Renal pelvis (tissue), 4 donors: Measurements from ENCODE around the gene SPATS2. TPM values are rescaled to one million over a fixed set of nuclear protein-coding genes. Genes with fewer than 3 reads are reported as not detected.

Experiments
- DNase-seq: peaks from one replicate; pipeline ENCODE4 v3.0.0-alpha.2; 2013
- polyA plus RNA-seq, 3 donors: library from polyadenylated mRNA; unstranded; fragments of 120-200 nt; gene quantifications; one replicate each; pipeline ENCODE4 v1.2.1, GENCODE V29; 2013; ENCODE audit not compliant: insufficient read length in 3 of 3

SPATS2 gene
- polyA plus RNA-seq, 3 donors = 42.5 to 53.3 (median 51.5) TPM

DNA sequence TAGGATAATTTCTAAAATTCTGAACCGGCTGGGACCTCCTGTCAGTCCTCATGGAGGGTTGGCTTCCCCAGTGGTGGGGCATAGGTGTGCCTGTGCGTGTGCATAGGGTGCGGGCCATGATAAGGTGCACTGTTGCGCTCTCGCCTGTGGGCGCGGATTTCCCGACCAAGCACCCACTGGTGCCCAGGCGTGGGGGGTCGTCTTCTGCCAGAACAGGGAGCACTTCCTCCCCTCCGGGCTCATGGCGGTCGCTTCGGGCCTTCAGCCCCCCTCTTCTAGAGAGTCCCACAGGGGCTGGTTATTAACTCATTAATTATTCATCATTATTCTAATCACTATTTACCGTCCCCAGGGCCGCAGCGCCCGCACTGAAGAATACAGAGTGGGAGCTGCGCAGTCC lies 33.0 kb upstream of the SPATS2 start:
- no peak for DNase-seq

DNA sequence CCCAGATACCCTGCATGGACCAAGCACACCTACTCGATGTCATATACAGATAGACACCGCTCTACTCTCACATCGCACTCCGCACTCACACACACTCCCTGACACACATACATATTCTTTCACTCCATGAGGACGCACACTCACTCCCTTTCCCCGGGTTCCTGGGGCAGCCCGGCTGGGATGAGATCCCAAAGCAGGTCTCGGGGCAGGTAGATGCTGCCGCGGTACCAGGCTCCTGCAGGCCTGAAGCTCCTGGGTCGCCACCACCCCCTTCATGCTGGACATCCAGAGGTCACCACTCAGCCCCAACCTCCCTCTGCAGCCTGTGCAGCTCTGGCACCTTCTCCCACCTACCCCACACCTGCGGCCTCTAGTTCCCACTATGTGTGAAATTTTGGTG lies 32.6 kb upstream of the SPATS2 start:
- DNase-seq = no peak

DNA sequence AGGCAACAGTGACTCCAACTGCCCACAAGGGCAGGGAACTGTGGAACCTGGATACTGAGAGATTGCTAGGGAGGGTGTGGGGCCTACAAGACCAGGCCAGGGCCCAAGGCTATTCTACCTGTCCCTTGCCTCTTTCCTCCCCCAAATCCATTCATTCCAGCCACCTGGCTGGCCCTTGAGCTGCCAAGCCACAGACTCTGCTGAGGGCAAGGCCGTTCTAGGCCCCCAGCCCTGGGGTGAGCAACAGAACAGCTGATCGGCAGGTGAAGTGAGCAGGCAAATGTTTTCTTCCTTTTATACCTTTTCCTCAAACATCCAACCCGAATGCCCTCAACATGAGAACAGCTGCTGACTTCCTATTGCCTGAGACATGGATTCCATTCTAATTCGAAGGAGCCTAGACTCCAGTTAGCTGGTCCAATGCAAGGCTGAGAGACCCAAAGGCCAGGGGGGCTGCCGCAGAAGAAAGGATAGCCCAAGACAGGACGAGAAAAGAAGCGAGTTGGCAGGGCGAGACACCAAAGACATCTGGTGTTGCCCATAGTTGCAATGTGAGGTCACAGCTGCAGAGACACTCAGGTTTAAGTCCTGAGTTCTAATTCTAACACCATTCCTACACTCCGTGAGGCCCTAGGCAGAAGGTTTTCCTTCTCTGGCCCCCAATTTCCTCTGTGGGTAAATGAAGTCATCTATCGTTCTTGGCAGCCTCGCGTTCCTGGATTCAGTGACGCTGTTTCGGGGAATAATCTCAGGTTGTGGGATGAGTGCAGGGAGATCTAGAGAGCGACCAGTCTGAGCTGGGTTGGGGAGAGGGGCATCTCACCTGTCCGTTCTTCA lies 31.9 kb upstream of the SPATS2 start:
- no peak for DNase-seq

DNA sequence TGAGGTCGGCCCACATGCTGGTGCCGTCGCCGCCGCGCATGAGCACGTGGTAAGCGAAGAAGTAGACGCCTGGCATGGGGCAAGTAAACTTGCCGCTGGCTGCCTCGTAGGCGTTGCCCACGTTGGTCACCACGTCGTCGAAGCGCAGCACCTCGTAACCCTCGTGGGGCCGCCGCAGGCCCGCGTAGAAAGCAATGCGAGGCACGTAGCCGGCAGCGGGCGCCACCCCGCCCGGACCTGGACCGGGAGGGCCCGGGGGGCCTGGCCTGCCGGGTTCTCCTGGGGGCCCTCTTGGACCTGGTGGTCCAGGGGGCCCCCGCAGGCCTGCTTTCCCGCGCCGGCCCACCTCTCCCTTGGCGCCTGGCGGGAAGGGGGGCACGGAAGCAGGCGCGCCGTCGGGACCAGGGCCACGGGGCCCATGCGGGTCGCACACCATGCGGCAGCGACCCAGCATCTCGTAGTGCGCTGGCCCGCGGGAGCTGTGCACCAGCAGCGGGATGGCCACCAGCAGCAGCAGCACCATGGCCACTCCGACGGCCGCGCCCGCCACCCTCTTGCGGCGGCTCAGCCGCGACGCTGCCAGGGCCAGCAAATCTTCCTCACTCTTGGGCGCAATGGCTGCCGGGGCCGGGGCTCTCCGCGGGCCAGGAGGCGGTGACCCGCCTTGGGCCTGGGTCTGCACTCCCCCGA lies 31.2 kb upstream of the SPATS2 start:
- no peak for DNase-seq

DNA sequence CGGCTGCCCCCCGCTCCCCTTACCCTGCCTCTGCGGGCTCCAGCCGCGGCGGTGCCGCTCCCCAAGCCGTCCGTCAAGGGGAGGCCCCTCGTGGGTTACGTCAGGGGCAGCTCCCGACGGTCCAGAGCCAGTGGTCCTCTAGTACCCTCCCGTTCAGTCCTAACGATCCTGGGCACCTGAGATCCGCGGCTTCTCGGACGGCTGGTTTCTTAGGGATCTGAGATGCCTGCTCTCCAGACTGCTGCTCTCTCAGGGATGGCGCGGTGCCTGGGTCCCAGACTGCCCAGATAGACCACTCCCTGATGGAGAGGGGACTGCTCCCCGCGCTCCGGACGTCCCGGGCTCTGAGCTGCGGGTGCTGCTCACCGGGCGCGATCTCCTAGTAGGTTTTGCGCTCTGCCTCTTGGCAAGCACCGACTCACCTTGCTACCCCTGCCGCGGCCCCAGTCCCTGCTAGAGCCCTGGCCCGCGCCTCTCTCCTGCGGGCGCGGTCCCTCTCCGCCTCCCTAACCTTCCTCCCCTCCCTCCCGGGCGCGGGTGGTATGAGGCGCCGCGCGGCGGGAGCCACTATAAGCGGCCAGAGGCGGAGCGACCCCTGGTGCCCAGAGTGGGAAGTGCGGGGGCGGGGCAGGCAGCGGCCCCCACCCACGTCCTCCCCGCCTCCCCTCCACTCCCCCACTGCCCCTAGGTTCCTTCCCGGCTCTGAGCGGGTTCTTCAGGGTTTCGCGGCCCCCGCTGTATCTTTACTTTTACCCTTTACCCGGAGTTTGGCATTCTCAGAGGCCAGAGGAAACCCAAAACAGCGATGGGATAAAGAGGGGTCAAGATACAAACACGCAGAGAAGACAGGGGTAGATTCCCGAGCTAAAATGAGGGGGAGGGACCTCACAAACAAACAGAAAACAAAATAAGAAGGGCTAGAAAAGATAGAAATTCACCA lies 30.3 kb upstream of the SPATS2 start, which contains the start of gene C1QL4:
TSS of gene C1QL4 (minus strand) at position 544 of the 940 bp plus-strand sequence. CDS start 711 bp downstream, outside the sequence.
- DNase-seq = no peak

DNA sequence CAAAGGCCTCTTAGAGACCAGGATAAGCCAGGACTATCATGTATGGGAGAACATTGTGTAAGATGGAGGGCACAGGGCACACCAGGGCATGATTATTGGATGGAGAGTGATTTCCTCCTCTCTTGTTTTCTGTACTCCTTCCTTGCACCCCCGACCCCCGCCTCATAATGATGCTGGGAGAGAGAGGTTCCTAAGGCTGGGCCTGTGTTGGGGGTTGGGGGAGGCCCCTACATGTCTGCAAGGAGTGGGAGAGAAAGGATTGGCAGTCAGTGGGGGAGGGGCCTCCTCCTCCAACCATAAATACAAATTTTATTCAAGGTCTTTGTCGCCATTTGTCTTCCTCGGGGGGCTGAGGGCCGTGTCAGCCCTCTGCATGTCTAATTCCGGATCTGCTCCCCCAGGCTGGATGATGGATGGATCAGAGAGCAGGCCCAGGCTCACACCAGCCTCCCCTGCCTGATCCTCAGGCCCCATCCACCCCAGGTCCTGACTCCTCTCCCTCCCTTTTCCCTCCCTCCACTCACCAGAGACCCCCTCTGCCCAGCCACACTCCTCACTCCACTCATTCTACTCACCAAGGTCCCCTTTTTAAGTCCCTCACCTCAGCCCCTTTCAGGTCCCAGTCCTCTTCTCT lies 28.3 kb upstream of the SPATS2 start:
- DNase-seq = no peak

DNA sequence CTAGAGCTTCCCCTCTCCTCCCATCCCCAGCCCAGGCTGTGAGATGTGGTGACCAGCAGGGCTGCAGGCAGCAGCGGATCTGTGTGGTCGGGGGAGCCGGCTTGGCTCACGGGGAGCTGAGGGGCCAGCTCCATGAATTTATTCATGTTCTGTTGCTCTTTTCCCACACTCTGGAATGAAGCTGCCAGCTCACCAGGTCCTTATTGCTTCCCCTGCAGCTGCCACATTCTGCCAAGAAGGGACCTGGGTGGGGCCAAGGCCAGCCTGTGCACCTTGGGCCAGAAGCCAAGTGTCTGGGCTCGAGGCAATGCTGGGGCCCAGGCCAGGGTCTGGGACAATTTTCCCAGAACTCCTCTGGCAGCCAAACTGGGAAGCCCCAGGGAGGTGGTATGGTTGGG lies 27.8 kb upstream of the SPATS2 start:
- DNase-seq = no peak

DNA sequence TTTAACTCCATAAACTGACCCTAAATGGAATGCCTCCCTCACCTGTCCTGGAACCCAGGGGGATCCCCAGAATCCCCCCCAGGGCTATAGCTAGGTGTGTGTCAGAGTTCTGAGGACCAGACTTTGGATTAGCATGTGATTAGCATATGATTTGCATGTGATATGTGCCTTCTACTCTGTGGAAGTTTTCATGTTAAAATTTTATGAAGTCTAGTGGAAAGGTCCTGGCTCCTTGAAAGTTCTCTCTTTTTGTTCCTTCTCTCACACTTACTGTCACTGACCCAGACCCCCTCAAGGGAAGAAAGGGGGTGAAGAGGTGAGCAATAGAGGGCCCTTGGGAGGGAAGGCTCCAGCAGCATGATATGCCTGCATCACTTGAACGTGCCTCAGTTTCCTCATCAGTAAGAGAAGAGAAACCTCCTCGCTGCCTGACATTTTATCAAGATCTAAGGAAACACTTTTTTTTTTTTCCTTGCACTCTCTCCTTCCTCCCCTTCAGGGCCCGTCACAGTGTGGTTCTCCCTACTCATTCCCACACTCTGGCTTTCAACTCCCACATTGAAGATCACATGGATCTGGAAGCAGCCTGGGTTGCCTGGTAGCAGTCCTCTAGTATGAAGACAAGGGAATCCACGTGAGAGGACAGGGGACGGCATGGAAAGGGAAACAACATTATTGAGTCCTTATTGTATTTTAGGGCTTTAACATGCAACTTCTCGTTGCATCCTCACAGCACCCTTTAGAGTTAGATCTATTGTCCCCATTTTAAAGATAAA lies 27.0 kb upstream of the SPATS2 start:
- no peak for DNase-seq

DNA sequence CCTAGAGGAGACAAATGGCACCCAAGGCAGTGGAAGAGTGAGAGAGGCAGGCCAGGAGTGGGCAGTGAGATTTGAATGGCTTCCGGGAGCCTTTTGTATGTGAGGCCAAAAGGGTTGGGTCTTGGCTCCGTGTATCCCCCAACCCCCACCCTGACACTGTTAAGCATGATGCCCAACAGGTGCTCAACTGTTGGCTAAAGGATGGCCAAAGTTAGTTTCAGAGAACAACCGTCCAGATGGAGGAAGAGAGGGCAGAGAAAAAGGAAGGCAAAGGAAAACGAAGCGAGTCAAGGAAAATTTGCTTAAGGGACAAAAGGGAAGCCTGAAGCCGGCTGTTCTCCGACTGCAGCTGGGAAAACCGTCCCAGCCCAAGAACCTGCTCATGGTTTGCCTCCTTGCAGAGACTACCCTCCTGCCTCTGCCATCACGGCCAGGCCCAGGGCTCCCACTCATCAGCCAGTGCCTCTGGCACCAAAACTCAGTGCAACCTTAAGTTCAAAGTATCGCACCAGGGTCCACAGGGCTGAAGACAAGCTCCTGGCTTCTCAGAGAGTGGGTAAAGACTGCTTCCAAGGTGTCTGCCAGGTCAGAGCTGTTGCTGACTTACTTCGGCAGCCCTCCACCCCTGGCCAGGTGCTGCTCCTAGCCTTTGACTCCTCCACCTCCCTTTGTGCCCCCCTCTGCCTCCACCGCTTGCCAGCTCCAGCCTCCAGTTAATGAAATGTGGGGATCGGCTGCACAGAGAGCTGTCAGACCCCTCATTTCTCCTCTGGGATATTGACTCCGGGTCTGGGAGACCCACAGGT lies 26.1 kb upstream of the SPATS2 start:
- no peak for DNase-seq

DNA sequence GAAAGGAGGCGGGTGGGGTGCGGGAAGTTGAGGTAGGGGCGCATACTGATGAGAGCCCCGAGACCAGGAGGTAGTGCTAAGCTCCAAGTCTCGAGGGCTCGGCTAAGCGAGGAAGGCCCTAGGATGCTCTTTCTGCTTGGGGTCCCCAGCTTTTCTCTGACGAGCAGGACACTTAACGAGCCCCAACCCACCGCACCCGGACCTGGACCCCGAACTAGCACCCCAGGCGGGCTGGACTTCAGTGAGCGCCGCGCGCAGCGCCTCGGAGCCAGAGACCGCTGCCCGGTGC lies 25.5 kb upstream of the SPATS2 start:
- DNase-seq = no peak

DNA sequence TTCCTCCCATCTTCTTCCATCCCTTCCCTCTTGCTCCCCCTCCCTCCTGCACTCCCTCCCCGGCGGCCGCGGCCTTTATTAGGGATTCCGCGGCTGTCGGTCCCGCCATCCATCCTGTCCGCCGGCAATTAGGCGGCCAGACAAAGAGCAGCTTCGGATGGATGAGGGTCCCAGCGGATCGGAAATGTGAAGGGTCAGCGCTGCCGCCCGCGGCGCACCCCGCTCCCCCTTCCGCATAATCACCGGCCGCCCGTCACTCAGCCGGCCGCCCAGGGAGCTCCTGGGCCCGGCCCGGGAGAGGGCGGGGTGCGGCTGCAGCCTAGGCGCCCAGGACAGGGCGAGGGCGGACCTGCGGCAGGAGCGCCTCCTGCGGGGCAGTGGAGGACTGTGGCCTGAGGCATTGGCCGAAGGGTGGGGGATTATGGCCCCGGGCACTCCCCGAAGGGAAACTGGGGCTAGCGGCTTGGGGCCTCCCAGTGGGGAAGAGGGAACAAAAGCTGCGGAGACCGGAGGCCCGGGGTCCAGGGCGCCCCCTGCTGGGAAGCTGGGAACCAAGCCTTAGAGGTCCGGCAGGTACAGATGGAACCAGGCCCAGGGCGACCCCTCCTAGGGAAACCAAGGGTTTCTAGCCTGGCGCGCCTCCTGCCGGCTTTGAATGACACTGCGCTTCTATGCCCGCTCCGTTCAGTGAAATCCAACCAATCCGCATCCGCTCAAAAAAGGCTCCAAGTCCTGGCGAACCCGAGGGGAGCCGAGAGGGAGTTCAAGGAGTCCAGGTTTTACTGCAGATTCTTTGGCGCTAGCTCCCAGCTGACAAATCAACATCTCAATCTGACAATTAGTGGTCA lies 25.0 kb upstream of the SPATS2 start:
- peak; percentile 91 for DNase-seq

DNA sequence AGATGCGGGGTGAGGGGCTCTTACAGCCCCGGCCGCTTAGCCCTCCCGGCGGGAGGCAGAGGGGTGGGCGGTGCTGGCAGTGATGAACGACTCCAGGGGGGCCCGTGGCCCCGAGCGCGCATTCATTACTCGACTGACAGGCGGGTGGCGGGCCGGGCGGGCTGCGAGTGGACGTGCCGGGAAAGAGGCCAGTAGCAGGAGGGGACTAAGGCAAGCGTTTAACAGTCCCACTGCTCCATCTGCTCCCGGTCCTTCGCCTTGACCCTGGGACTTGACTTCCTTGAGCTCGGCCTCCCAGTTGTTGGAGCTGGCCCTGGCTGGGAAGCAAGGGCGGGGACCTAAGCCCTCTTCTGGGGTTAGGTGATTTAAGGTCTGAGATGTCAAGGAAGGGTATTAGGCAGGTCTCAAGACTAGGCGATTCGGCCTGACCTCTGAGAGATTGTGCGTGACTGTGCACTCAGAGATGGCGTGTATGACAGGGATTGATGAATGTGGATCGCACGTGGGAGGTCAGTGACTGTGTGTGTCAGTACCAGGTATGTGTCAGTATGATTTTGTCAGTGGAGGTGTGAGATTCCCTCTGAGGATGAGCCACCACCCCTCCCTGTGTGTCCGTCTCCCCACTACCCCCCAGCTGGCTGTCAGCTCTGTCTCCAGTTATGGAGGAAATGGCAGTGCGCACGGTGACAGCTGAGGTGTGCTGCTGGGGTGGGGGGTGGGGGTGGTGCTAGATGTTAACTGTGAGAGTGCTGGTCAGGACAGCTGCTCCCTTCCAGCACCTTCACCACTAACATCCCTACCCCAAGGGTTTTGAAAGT lies 24.1 kb upstream of the SPATS2 start:
- peak; percentile 69 for DNase-seq

DNA sequence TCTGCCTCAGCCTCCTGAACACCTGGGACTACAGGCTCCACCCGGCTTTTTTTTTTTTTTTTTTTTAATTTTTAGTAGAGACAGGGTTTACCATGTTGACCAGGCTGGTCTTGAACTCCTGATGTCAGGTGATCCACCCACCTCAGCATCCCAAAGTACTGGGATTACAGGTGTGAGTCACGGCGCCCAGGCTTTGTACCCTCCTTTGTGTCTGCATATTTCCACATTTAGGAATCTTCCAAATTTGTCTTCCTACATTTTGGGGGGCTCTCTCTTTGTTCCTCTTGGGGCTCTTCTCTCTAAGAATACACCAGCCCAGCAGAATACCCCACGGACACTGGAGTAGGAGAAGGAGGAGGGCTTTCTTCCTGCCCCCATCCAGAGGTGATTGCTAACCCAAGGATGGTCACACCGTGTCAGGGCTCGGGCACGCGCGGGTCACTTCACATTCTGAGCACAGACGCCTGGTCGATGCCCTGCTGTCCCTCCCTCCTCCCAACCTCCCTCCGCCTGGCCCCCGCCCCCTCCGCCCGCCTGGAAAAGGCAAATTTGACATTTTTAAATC lies 22.7 kb upstream of the SPATS2 start:
- DNase-seq = no peak

DNA sequence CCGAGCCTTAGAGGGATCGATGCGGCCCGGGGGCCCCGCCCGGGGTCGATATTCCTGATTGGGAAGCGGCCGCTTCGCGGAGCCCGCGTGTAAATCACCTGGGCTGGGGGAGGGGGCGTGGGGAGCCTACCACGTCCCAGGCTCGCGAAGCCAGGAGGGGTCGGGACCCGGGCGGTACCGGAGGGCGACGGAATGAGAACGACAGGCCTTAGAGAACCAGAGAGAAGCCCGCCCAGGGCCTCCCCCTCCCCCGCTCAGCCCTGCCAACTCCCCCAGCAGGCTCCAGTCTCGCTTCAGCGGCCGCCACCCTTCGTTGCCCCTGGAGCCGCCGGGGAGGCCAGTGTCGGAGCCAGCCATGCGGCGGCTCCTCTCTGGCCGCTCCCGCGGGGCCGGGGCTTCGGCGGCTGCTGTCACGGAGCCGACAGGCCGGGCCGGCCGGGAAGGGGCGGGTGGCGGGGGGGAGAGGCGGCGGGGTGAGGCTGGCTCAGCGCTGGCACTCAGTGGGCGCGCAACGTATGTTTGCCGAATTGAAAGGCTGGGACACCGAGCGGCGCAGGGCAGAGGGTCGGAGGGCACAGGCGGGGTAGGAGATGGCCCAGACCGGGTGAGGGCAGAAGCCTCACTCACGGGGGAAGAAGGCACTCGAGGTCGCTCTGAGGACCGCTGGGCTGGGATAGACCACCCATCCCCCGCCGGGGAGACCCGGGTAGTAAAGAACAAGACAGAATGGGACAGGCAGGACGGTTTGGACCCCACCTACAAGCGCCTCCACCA lies 22.0 kb upstream of the SPATS2 start:
- peak; percentile 87 for DNase-seq

DNA sequence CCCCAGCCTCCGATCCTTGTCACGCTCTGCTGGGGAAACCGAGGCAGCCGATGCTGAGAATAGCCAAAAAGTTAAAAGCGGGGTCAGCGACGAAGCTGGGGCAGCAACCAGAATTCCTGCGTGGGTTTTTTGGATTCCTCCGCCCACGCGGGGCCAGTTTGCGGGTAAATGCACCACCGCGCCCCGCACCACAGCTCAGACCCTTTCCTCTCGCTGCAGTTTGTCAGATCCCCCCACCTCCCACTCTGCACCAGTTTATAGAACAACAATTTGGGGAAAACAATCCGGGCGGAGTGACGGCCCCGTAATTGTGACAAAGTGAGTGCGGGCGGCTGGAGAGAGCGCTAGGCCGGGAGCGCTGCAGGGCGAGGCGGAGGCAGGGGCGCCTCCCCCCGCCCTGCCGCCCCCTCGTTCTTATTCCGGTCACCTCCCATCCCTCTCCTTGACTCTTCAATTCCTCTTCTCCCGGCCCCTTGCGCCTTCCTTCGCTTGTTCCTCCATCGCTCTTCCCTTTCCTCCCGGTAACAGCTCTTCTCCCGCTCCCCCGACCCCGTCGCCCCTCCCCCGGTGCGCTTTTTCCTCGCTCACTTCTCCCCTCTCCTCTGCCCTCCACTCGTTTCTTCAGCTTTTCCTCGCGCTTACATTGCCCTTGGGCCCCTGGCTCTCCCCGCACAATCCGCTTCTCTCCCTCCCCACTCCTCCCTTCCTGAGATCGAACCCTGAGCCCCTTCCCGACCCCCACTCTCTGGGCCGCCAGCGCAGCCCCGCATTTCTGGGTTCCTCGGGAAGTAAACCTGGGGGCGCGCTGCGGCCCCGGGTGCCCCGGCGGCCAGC lies 21.2 kb upstream of the SPATS2 start:
- DNase-seq = no peak

DNA sequence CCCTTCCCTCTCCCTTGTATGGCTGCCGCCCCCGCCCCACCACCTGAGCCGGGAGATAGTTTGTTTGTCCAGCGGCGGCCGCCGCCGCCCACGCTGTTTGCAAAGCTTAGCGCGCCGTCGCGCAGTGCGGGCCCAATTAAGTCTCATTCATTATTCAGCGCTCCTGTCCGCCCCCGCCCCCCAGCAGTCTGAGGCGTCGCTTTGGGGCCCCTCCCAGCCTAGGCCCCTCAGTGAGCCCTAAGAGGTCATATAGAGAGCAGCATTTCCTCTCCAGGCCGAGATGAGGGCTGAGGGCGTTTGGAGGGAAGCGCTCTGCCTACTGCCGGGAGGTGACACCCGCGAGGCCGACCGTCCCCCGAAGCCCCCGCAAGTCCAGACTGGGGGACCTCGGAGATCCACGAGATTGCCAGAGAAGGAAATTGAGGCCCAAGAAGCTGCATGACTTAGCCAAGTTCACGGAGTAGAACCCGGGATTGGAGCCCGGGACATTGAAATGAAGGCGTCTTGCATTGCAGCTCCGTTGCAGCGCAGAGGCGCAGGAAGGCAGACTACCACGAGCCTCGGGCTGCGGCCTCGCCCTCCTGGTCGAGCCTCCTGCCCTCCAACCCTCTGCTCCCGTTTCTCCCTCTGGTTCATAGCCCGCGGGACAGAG lies 20.5 kb upstream of the SPATS2 start, which contains the start of gene DNAJC22:
TSS of gene DNAJC22 (plus strand) at position 230 of the 652 bp plus-strand sequence. CDS start 1,985 bp downstream, outside the sequence.
- DNase-seq = no peak
